GM21576 (cell line): Measurements from ENCODE around the gene DRD3.

Experiments used
- ATAC-seq: cut with Tn5 transposase; IDR thresholded peaks from one replicate; pipeline ENCODE4 v1.9.1; 2021; ENCODE audit warnings: mild to moderate bottlenecking, moderate library complexity; ENCODE audit not compliant: unreplicated experiment

Gene DRD3

DNA sequence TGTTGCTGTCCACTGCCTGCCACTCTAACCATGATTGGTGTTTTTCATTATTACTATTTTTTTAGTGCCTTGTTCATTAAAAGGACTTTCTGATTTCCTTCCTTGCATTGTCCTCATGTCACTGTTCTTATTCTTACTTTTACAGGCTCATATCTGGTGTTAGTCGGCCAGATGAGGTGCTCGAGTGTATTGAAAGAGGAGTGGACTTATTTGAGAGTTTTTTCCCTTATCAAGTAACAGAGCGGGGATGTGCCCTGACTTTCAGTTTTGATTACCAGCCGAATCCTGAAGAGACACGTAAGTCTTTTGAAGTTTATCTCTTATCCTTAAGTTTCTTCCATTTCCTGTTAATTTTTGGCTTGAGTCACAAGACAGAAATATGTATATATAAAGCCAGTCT, 99.1 kb downstream of the DRD3 start:
- no peak for ATAC-seq

- no peak for ATAC-seq
Measured at GRCh38 chr3:114078126-114078525, 100.7 kb downstream of the DRD3 start.
